H9 (cell line): ENCODE measurements around the gene CCDC198. TPM values are rescaled to one million over a fixed set of nuclear protein-coding genes. Genes with fewer than 3 reads are reported as not detected.

Experiments
- DNase-seq: peaks from one replicate; pipeline ENCODE4 v3.0.0-alpha.2; 2017
- H2AFZ ChIP-seq: one replicate; pipeline ENCODE4 v1.6.1; 2013; ENCODE audit warnings: mild to moderate bottlenecking, low read length, control low read depth, moderate library complexity
- H2AK5ac ChIP-seq: 2 replicates; pipeline ENCODE4 v1.6.1; 2013; ENCODE audit warnings: low read length, control low read depth, mixed read lengths; ENCODE audit not compliant: insufficient read length
- H2BK120ac ChIP-seq: one replicate; pipeline ENCODE4 v1.6.1; 2013; ENCODE audit warnings: low read depth, mild to moderate bottlenecking, low read length, control low read depth, inconsistent platforms; ENCODE audit not compliant: poor library complexity, severe bottlenecking
- H2BK12ac ChIP-seq: 2 replicates; pipeline ENCODE4 v1.6.1; 2013; ENCODE audit warnings: low read length, control low read depth, mixed read lengths, low read depth; ENCODE audit not compliant: insufficient read length
- H2BK15ac ChIP-seq: 2 replicates; pipeline ENCODE4 v1.6.1; 2013; ENCODE audit warnings: low read depth, low read length, control low read depth
- H2BK20ac ChIP-seq: one replicate; pipeline ENCODE4 v1.6.1; 2013; ENCODE audit warnings: low read depth, mild to moderate bottlenecking, low read length, control low read depth, inconsistent platforms; ENCODE audit not compliant: poor library complexity, severe bottlenecking
- H2BK5ac ChIP-seq: 2 replicates; pipeline ENCODE4 v1.6.1; 2013; ENCODE audit warnings: low read length, control low read depth, mixed read lengths; ENCODE audit not compliant: insufficient read length
- H3K14ac ChIP-seq: 2 replicates; pipeline ENCODE4 v1.6.1; 2013; ENCODE audit warnings: low read length, control low read depth; ENCODE audit not compliant: insufficient read depth
- H3K18ac ChIP-seq: 2 replicates; pipeline ENCODE4 v1.6.1; 2013; ENCODE audit warnings: low read depth, mild to moderate bottlenecking, mixed read lengths, low read length, control low read depth; ENCODE audit not compliant: insufficient read length
- H3K23ac ChIP-seq: 2 replicates; pipeline ENCODE4 v1.6.1; 2013; ENCODE audit warnings: low read length, control low read depth, mixed read lengths, low read depth; ENCODE audit not compliant: insufficient read length
- H3K23me2 ChIP-seq: 2 replicates; pipeline ENCODE4 v1.6.1; 2013; ENCODE audit warnings: low read depth, mild to moderate bottlenecking, mixed read lengths, low read length, control low read depth; ENCODE audit not compliant: insufficient read length, poor library complexity, severe bottlenecking
- H3K27ac ChIP-seq: 2 replicates; pipeline ENCODE4 v1.5.1; 2013; ENCODE audit warnings: low read length, control low read depth, mixed read lengths, low read depth; ENCODE audit not compliant: insufficient read length
- H3K27me3 ChIP-seq: 2 replicates; pipeline ENCODE4 v1.6.1; 2013; ENCODE audit warnings: low read length, control low read depth, inconsistent platforms; ENCODE audit not compliant: insufficient read depth
- H3K4ac ChIP-seq: 2 replicates; pipeline ENCODE4 v1.6.1; 2013; ENCODE audit warnings: low read depth, mild to moderate bottlenecking, control low read depth, inconsistent platforms, low read length, moderate library complexity
- H3K4me1 ChIP-seq: 2 replicates; pipeline ENCODE4 v1.6.1; 2013; ENCODE audit warnings: low read length, control low read depth, inconsistent platforms; ENCODE audit not compliant: insufficient read depth
- H3K4me2 ChIP-seq: 2 replicates; pipeline ENCODE4 v1.6.1; 2013; ENCODE audit warnings: low read length, control low read depth, mixed read lengths; ENCODE audit not compliant: insufficient read length, insufficient read depth
- H3K56ac ChIP-seq: 2 replicates; pipeline ENCODE4 v1.6.1; 2013; ENCODE audit warnings: low read depth, mild to moderate bottlenecking, mixed read lengths, low read length, control low read depth; ENCODE audit not compliant: insufficient read length
- H3K79me1 ChIP-seq: 2 replicates; pipeline ENCODE4 v1.6.1; 2013; ENCODE audit warnings: low read depth, mild to moderate bottlenecking, moderate library complexity, low read length, control low read depth, inconsistent platforms; ENCODE audit not compliant: insufficient read depth, poor library complexity, severe bottlenecking
- H3K79me2 ChIP-seq: 2 replicates; pipeline ENCODE4 v1.6.1; 2013; ENCODE audit warnings: low read length, control low read depth, inconsistent platforms; ENCODE audit not compliant: insufficient read depth
- H3K9ac ChIP-seq: 2 replicates; pipeline ENCODE4 v1.6.1; 2013; ENCODE audit warnings: low read length, control low read depth, mixed read lengths; ENCODE audit not compliant: insufficient read length; ENCODE audit errors: extremely low read depth
- H3K9me3 ChIP-seq: one replicate; pipeline ENCODE4 v1.6.1; 2013; ENCODE audit warnings: low read depth, low read length, inconsistent platforms; ENCODE audit not compliant: control insufficient read depth
- H3T11ph ChIP-seq: one replicate; pipeline ENCODE4 v1.6.1; 2013; ENCODE audit warnings: mild to moderate bottlenecking, low read length, control low read depth, inconsistent platforms
- H4K20me1 ChIP-seq: one replicate; pipeline ENCODE4 v1.6.1; 2013; ENCODE audit not compliant: control insufficient read depth, insufficient read length, insufficient read depth
- H4K5ac ChIP-seq: 2 replicates; pipeline ENCODE4 v1.6.1; 2013; ENCODE audit warnings: low read depth, mild to moderate bottlenecking, mixed read lengths, low read length, control low read depth; ENCODE audit not compliant: insufficient read length
- H4K8ac ChIP-seq: replicated peaks from 2 replicates; pipeline ENCODE4 v1.6.1; 2013; ENCODE audit warnings: low read length, control low read depth, mixed read lengths, low read depth; ENCODE audit not compliant: insufficient read length
- H4K91ac ChIP-seq: 2 replicates; pipeline ENCODE4 v1.6.1; 2013; ENCODE audit warnings: low read depth, mild to moderate bottlenecking, moderate library complexity, mixed read lengths, low read length, control low read depth; ENCODE audit not compliant: insufficient read length
- H3K27ac Mint-ChIP-seq, 3 experiments: 2 replicates in 2 of 3; 3 replicates in 1 of 3; pipeline ENCODE4 v1.8.0; 2020 to 2021; ENCODE audit warnings: mixed read lengths in 3 of 3, mild to moderate bottlenecking in 1 of 3, moderate library complexity in 1 of 3
- H3K27me3 Mint-ChIP-seq: 2 replicates; pipeline ENCODE4 v1.8.0; 2021; ENCODE audit warnings: low read depth, mild to moderate bottlenecking, moderate library complexity, mixed read lengths
- H3K36me3 Mint-ChIP-seq, 3 experiments: 2 replicates in 2 of 3; 3 replicates in 1 of 3; pipeline ENCODE4 v1.8.0; 2020 to 2021; ENCODE audit warnings: low read depth in 3 of 3, mixed read lengths in 3 of 3; ENCODE audit not compliant: insufficient read depth in 1 of 3
- H3K4me1 Mint-ChIP-seq, 2 experiments: 2 replicates each; pipeline ENCODE4 v1.8.0; 2020; ENCODE audit warnings: mixed read lengths in 2 of 2
- H3K4me3 Mint-ChIP-seq, 2 experiments: 2 replicates in 1 of 2; 3 replicates in 1 of 2; pipeline ENCODE4 v1.8.0; 2020 to 2021; ENCODE audit warnings: mild to moderate bottlenecking in 2 of 2, mixed read lengths in 2 of 2, moderate library complexity in 1 of 2
- H3K9me3 Mint-ChIP-seq, 2 experiments: 2 replicates in 1 of 2; 3 replicates in 1 of 2; pipeline ENCODE4 v1.8.0; 2020; ENCODE audit warnings: mild to moderate bottlenecking in 2 of 2, mixed read lengths in 2 of 2, moderate library complexity in 1 of 2
- WGBS: extraction: QIAGEN DNeasy Blood & Tissue Kit; methylation state at CpG from one replicate; pipeline ENCODE4 v1.1.7; 2013; ENCODE audit warnings: missing lambda C conversion rate, low lambda C conversion rate, mixed read lengths; ENCODE audit not compliant: insufficient read length; ENCODE audit errors: extremely low coverage; 5-methylcytosine and 5-hydroxymethylcytosine counted together
- total RNA-seq: library from RNA; stranded (reverse); gene quantifications from 2 replicates; pipeline ENCODE4 v1.2.1, GENCODE V29; 2021
- TF ChIP-seq, protein P1 (sequence below): fragments of 200-600 bp; sonication (generic); conservative IDR thresholded peaks from 3 replicates; pipeline ENCODE4 v1.8.0; 2021; ENCODE audit warnings: antibody characterized with exemption, mild to moderate bottlenecking

CCDC198 gene
- total RNA-seq, 1 experiment from 2014 or later = not detected

DNA sequence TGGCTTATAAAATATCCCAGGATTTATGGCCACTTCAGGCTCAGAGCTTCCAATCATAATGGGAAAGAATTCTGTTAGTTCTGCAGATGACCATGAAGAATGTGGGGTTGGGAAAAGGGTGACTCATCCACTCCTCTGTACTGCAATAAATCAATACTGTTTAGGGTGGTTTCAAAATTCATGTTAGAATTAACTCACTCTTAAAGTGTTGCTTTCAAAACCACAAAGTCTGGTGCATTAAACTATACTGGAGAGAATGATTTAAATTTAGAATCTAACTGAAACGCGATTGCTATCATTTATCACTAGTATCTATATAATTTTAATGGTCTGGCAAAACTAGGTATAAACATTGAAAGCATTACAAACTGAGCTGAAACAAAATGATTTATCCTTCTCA is 798 bp downstream of the CCDC198 start:
- Histone ChIP-seq H3T11ph (no peak overlapping the region), H4K8ac (no peak overlapping the region), H2BK20ac (no peak overlapping the region), H3K27me3 (no peaks in the 10 kb centered on the region), H3K9ac (no peak overlapping the region), H2BK5ac (no peak overlapping the region), H3K56ac (no peak overlapping the region), H3K18ac (no peak overlapping the region), H3K9me3 (no peaks in the 10 kb centered on the region), H3K4me1 (0 out of 2 replicates have a peak, but pooled peaks cover 2% of the 10 kb centered on the region), H3K23ac (no peak overlapping the region), H3K79me2 (no peaks in the 10 kb centered on the region), H2AK5ac (no peak overlapping the region), H2BK12ac (no peak overlapping the region), H3K14ac (no peak overlapping the region), H2BK15ac (no peak overlapping the region), H4K20me1 (no peaks in the 10 kb centered on the region), H3K27ac (no peak overlapping the region), H3K79me1 (no peaks in the 10 kb centered on the region), H2BK120ac (no peak overlapping the region), H4K5ac (no peak overlapping the region), H3K4me2 (no peak overlapping the region), H2AFZ (no peak overlapping the region), H3K23me2 (no peaks in the 10 kb centered on the region), H4K91ac (no peak overlapping the region), H3K4ac (no peak overlapping the region)
- H3K4me3 Mint-ChIP-seq = no peak overlapping the region
- no peaks in the 10 kb centered on the region for H3K27me3 Mint-ChIP-seq
- no peak for DNase-seq
- no peaks in the 10 kb centered on the region for H3K36me3 Mint-ChIP-seq
- WGBS = no CpG with 5 or more reads among the region's 2 CpGs
- no peaks in the 10 kb centered on the region for H3K9me3 Mint-ChIP-seq
- peaks cover 15 to 17% of the 10 kb centered on the region in 2 experiments for H3K4me1 Mint-ChIP-seq
- no peak overlapping the region for H3K27ac Mint-ChIP-seq
- TF ChIP-seq, protein P1, sequence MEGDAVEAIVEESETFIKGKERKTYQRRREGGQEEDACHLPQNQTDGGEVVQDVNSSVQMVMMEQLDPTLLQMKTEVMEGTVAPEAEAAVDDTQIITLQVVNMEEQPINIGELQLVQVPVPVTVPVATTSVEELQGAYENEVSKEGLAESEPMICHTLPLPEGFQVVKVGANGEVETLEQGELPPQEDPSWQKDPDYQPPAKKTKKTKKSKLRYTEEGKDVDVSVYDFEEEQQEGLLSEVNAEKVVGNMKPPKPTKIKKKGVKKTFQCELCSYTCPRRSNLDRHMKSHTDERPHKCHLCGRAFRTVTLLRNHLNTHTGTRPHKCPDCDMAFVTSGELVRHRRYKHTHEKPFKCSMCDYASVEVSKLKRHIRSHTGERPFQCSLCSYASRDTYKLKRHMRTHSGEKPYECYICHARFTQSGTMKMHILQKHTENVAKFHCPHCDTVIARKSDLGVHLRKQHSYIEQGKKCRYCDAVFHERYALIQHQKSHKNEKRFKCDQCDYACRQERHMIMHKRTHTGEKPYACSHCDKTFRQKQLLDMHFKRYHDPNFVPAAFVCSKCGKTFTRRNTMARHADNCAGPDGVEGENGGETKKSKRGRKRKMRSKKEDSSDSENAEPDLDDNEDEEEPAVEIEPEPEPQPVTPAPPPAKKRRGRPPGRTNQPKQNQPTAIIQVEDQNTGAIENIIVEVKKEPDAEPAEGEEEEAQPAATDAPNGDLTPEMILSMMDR = no peak
